Endothelial cell of umbilical vein (primary cell): ENCODE data around the gene TCN1. TPM values are rescaled to one million over a fixed set of nuclear protein-coding genes. Genes with fewer than 3 reads are reported as not detected.

ENCODE experiments used
- BruUV-seq: library from RNA; stranded (reverse); fragments of 400-500 nt; replicated peaks from 2 replicates; lab custom pipeline; 2021; lab: Mats Ljungman, UMichigan
- CTCF ChIA-PET: fragments of 300-600, 350-600 bp; sonication (Branson Sonifier 250); formaldehyde crosslinking; loops from one replicate; lab custom pipeline; 2021; ENCODE audit warnings: antibody characterized with exemption, inconsistent platforms; lab: Charles Lee
- POLR2A ChIA-PET: fragments of 300-600, 350-600 bp; sonication (Branson Sonifier 250); formaldehyde crosslinking; loops from one replicate; lab custom pipeline; 2021; ENCODE audit warnings: antibody characterized with exemption, inconsistent platforms; lab: Charles Lee
- DNase-seq: peaks from one replicate; pipeline ENCODE4 v3.0.0-alpha.2; 2011; ENCODE audit warnings: low read depth, low spot score
- FAIRE-seq: peaks from 2 replicates; lab custom pipeline; 2011; peaks lifted over from hg19 to GRCh38; lab: Jason Lieb, UNC
- H2AFZ ChIP-seq: 2 replicates; pipeline ENCODE4 v1.6.0; 2012; ENCODE audit warnings: low read depth, low read length, control low read depth, inconsistent platforms
- H3K27ac ChIP-seq: 2 replicates; pipeline ENCODE4 v1.5.1; 2011; ENCODE audit warnings: low read depth, mild to moderate bottlenecking, control low read depth, low read length, moderate library complexity; ENCODE audit not compliant: insufficient read depth
- H3K27me3 ChIP-seq, 2 experiments: 2 replicates each; pipeline versions ENCODE4 v1.6.0 to v1.6.1; 2011; ENCODE audit warnings: low read length in 2 of 2, mixed read lengths in 1 of 2; ENCODE audit not compliant: control insufficient read depth in 2 of 2, insufficient read depth in 2 of 2
- H3K36me3 ChIP-seq, 2 experiments: 2 replicates in 1 of 2; 3 replicates in 1 of 2; pipeline ENCODE4 v1.5.1; 2011; ENCODE audit warnings: low read length in 2 of 2, mild to moderate bottlenecking in 1 of 2, moderate library complexity in 1 of 2; ENCODE audit not compliant: control insufficient read depth in 2 of 2, insufficient read depth in 2 of 2; ENCODE audit errors: extremely low read depth in 1 of 2
- H3K4me1 ChIP-seq: 3 replicates; pipeline ENCODE4 v1.5.1; 2011; ENCODE audit warnings: mild to moderate bottlenecking, low read length; ENCODE audit not compliant: control insufficient read depth, insufficient read depth; ENCODE audit errors: extremely low read depth
- H3K4me2 ChIP-seq: 2 replicates; pipeline ENCODE4 v1.6.1; 2011; ENCODE audit warnings: low read length, control low read depth, mixed read lengths; ENCODE audit not compliant: insufficient read depth
- H3K4me3 ChIP-seq, 3 experiments: fragments of 200-600 bp in 1 of 3; sonication (generic), shearing (Covaris generic) in 1 of 3; replicated peaks in 1 of 3; 2 replicates each; pipeline ENCODE4 v1.5.1; 2011 to 2016; ENCODE audit warnings: control low read depth in 3 of 3, low read length in 3 of 3, mild to moderate bottlenecking in 2 of 3, inconsistent platforms in 1 of 3, low read depth in 1 of 3, moderate library complexity in 1 of 3; ENCODE audit not compliant: insufficient read depth in 1 of 3
- H3K79me2 ChIP-seq: 2 replicates; pipeline ENCODE4 v1.6.0; 2012; ENCODE audit warnings: low read length, inconsistent platforms; ENCODE audit not compliant: control insufficient read depth, insufficient read depth
- H3K9ac ChIP-seq: replicated peaks from 2 replicates; pipeline ENCODE3; 2011; ENCODE audit warnings: low read length, control low read depth; ENCODE audit not compliant: insufficient read depth; ENCODE audit errors: extremely low read depth
- H3K9me1 ChIP-seq: replicated peaks from 3 replicates; pipeline ENCODE4 v1.6.0; 2011; ENCODE audit warnings: mild to moderate bottlenecking, low read length; ENCODE audit not compliant: control insufficient read depth, insufficient read depth; ENCODE audit errors: extremely low read depth
- H3K9me3 ChIP-seq: replicated peaks from 2 replicates; pipeline ENCODE4 v1.5.1; 2012; ENCODE audit warnings: low read length, inconsistent platforms; ENCODE audit not compliant: control insufficient read depth, insufficient read depth
- H4K20me1 ChIP-seq: replicated peaks from 2 replicates; pipeline ENCODE3; 2011; ENCODE audit warnings: mild to moderate bottlenecking, low read length; ENCODE audit not compliant: control insufficient read depth, insufficient read depth; ENCODE audit errors: extremely low read depth
- EZH2 ChIP-seq: IDR thresholded peaks from 2 replicates; pipeline ENCODE4 v1.6.1; 2012; ENCODE audit warnings: borderline replicate concordance, low read depth, mild to moderate bottlenecking, moderate library complexity, low read length, inconsistent platforms; ENCODE audit not compliant: severe bottlenecking
- FOS ChIP-seq: IDR thresholded peaks from 2 replicates; pipeline ENCODE4 v1.6.1; 2011; ENCODE audit warnings: mild to moderate bottlenecking, low read length, moderate library complexity, borderline replicate concordance; ENCODE audit not compliant: insufficient read depth
- GATA2 ChIP-seq: IDR thresholded peaks from 2 replicates; pipeline ENCODE4 v1.7.0; 2011; ENCODE audit warnings: low read depth, mild to moderate bottlenecking, moderate library complexity, mixed read lengths, low read length; ENCODE audit not compliant: insufficient read length, insufficient read depth
- JUN ChIP-seq: IDR thresholded peaks from 2 replicates; pipeline ENCODE4 v1.6.1; 2011; ENCODE audit warnings: borderline replicate concordance, low read depth; ENCODE audit not compliant: insufficient read length, insufficient read depth
- POLR2A ChIP-seq: IDR thresholded peaks from 2 replicates; pipeline ENCODE4 v1.6.1; 2012; ENCODE audit warnings: low read depth, mild to moderate bottlenecking, control low read depth, low read length
- POLR2AphosphoS5 ChIP-seq: IDR thresholded peaks from 2 replicates; pipeline ENCODE4 v1.6.1; 2012; ENCODE audit warnings: low read depth, mild to moderate bottlenecking, control low read depth, low read length, moderate library complexity; ENCODE audit not compliant: insufficient read depth
- dilution Hi-C: fragments of 300-500 bp; cut with MboI; formaldehyde crosslinking; loops from one replicate; pipeline ENCODE4 v1.15.0; 2019; ENCODE audit warnings: low sequenced_read_pairs; ENCODE audit not compliant: extremely low pct_ligation_motif_present
- intact Hi-C: fragments of 100-400 bp; cut with micrococcal nuclease; formaldehyde crosslinking; loops from one replicate; pipeline ENCODE4 v1.10.0; 2022
- polyA plus RNA-seq, 4 experiments: library from polyadenylated mRNA; depleted of rRNA in 3 of 4; stranded (reverse) in 3 of 4; unstranded in 1 of 4; fragments of >200 nt; gene quantifications; 2 replicates each; pipeline versions ENCODE4 v1.2.1 to v1.2.3, GENCODE V29; 2011 to 2012; ENCODE audit warnings: missing spikeins in 1 of 4
- total RNA-seq: library from RNA; stranded (reverse); gene quantifications from 2 replicates; pipeline ENCODE4 v1.2.3, GENCODE V29; 2021
- TF ChIP-seq, protein P1 (sequence below), 2 donors: IDR thresholded peaks; 1 replicate in 1 of 2; 2 replicates in 1 of 2; pipeline ENCODE4 v1.5.1; 2011; ENCODE audit warnings: low read length in 2 of 2, mild to moderate bottlenecking in 2 of 2, moderate library complexity in 2 of 2, control low read depth in 1 of 2, inconsistent platforms in 1 of 2, low read depth in 1 of 2; ENCODE audit not compliant: insufficient read depth in 1 of 2; ENCODE audit errors: extremely low read depth in 1 of 2

TCN1 gene
- total and polyA plus RNA-seq, 2 donors (not counting 3 experiments of a cell fraction or from before 2014, with no cell fraction given), result not detected

DNA sequence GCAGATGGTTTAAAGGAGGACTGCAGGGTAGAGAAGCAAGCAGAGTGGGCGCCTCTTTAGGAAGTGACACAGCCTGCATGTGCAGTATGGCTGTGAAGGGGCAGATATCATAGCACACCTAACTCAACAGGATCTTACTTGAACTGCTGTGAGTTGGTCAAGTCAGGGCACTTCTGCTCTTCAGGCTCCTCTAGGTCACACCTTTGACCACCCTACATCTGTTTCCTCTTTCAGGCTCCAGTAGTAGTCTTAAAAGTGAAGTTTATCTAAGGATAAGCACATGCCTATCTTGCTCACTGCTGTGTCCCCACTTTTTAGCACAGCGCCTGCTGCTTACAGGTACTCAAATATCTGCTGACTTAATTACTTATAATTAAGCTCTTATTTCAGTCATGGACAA lies 62.2 kb downstream of the TCN1 start:
- Histone ChIP-seq H3K79me2 (no peaks in the 10 kb centered on the region), H3K4me2 (no peak overlapping the region), H3K4me1 (peaks cover 9% of the 10 kb centered on the region), H3K27me3 (no peaks in the 10 kb centered on the region), H3K4me3 (no peak overlapping the region), H3K9ac (no peak overlapping the region), H3K27ac (no peak overlapping the region), H2AFZ (no peak overlapping the region), H3K9me1 (no peaks in the 10 kb centered on the region), H3K9me3 (no peaks in the 10 kb centered on the region), H4K20me1 (no peaks in the 10 kb centered on the region), H3K36me3 (peaks cover 17 to 27% of the 10 kb centered on the region in 2 experiments)
- POLR2A ChIA-PET, result no interaction called here
- no TSS peak for BruUV-seq
- CTCF ChIA-PET, result interaction anchor here (0.6 to 1.8 kb wide), 3 partner anchors 49 to 151 kb away, joined by 4 to 5 read pairs (median 5); partner anchors contain the start of gene STX3
- dilution Hi-C loops (no loop called here), intact Hi-C loops (loop anchor here (5.0 kb wide), 1 partner anchor 252 kb away; no protein-coding TSS in a partner anchor)
- TF ChIP-seq EZH2 (no peak), POLR2A (no peak), POLR2AphosphoS5 (no peak), GATA2 (no peak), FOS (no peak), JUN (no peak)
- TF ChIP-seq, protein P1, sequence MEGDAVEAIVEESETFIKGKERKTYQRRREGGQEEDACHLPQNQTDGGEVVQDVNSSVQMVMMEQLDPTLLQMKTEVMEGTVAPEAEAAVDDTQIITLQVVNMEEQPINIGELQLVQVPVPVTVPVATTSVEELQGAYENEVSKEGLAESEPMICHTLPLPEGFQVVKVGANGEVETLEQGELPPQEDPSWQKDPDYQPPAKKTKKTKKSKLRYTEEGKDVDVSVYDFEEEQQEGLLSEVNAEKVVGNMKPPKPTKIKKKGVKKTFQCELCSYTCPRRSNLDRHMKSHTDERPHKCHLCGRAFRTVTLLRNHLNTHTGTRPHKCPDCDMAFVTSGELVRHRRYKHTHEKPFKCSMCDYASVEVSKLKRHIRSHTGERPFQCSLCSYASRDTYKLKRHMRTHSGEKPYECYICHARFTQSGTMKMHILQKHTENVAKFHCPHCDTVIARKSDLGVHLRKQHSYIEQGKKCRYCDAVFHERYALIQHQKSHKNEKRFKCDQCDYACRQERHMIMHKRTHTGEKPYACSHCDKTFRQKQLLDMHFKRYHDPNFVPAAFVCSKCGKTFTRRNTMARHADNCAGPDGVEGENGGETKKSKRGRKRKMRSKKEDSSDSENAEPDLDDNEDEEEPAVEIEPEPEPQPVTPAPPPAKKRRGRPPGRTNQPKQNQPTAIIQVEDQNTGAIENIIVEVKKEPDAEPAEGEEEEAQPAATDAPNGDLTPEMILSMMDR (IDR thresholded peaks at IDR 0.05; ENCODE audit: extremely low read depth in 1 of 2, insufficient read depth in 1 of 2, low read depth in 1 of 2, low read length in 2 of 2), result no peak
- DNase-seq, result no peak
- FAIRE-seq, result no peak

Other genes with a start within 250 kb of the TCN1 start
- gene PATL1, start 197.4 kb downstream of the TCN1 start, total RNA-seq, result 33.1 and 38.8 TPM in 2 replicates
- 33.7 TPM in 2 replicates for gene PATL1, start 197.4 kb downstream of the TCN1 start, polyA plus RNA-seq
- gene OR10V1, start 152.6 kb downstream of the TCN1 start, total RNA-seq, result not detected in 2 replicates
- not detected in 2 replicates for gene OR10V1, start 152.6 kb downstream of the TCN1 start, polyA plus RNA-seq
- gene STX3, start 111.1 kb downstream of the TCN1 start, total RNA-seq, result 45.5 and 49.7 TPM in 2 replicates
- gene STX3, start 111.1 kb downstream of the TCN1 start, polyA plus RNA-seq, result 38.0 and 40.3 TPM in 2 replicates
- 60.3 and 63.9 TPM in 2 replicates for gene MRPL16, start 55.7 kb downstream of the TCN1 start, total RNA-seq
- gene MRPL16, start 55.7 kb downstream of the TCN1 start, polyA plus RNA-seq, result 60.9 and 84.0 TPM in 2 replicates
- not detected in 2 replicates for gene CBLIF, start 21.0 kb downstream of the TCN1 start, total RNA-seq
- gene CBLIF, start 21.0 kb downstream of the TCN1 start, polyA plus RNA-seq, result not detected in 2 replicates
- not detected in 2 replicates for gene OOSP3, start 12.3 kb upstream of the TCN1 start, total RNA-seq
- gene OOSP3, start 12.3 kb upstream of the TCN1 start, polyA plus RNA-seq, result not detected in 2 replicates
- gene OOSP1, start 71.9 kb upstream of the TCN1 start, total RNA-seq, result not detected in 2 replicates
- gene OOSP1, start 71.9 kb upstream of the TCN1 start, polyA plus RNA-seq, result 0.11 TPM in 1 of 2 replicates, not detected in the other
- gene OOSP4A, start 97.5 kb upstream of the TCN1 start, total RNA-seq, result not detected in 2 replicates
- not detected in 2 replicates for gene OOSP4A, start 97.5 kb upstream of the TCN1 start, polyA plus RNA-seq
- not detected in 2 replicates for gene OOSP4B, start 150.7 kb upstream of the TCN1 start, total RNA-seq
- gene OOSP4B, start 150.7 kb upstream of the TCN1 start, polyA plus RNA-seq, result not detected in 2 replicates
- gene OOSP2, start 173.9 kb upstream of the TCN1 start, total RNA-seq, result not detected in 2 replicates
- gene OOSP2, start 173.9 kb upstream of the TCN1 start, polyA plus RNA-seq, result not detected in 2 replicates
- gene MS4A3, start 190.2 kb upstream of the TCN1 start, total RNA-seq, result not detected in 2 replicates
- gene MS4A3, start 190.2 kb upstream of the TCN1 start, polyA plus RNA-seq, result not detected in 2 replicates
- not detected in 2 replicates for gene MS4A2, start 222.2 kb upstream of the TCN1 start, total RNA-seq
- not detected in 2 replicates for gene MS4A2, start 222.2 kb upstream of the TCN1 start, polyA plus RNA-seq